Activated T-cell treated with anti-CD3 and anti-CD28 coated beads for 24 hours (primary cell): ENCODE results near the gene CRKL.

Experiments
- DNase-seq: peaks from one replicate; pipeline ENCODE4 v3.0.0-alpha.2; 2020; ENCODE audit warnings: low read depth

The CRKL gene

GRCh38 chr22:20952544-20953341 lies 35.5 kb downstream of the CRKL start:
- no peak for DNase-seq

- no peak for DNase-seq
These were observed 36.1 kb downstream of the CRKL start for GRCh38 chr22:20953342-20953608.

GRCh38 chr22:20953668-20954500 lies 36.7 kb downstream of the CRKL start:
- DNase-seq = no peak

GRCh38 chr22:20955548-20955947 lies 38.3 kb downstream of the CRKL start:
- no peak for DNase-seq

GRCh38 chr22:20956258-20957101 lies 39.3 kb downstream of the CRKL start:
- DNase-seq = no peak

- DNase-seq = no peak
These were observed 40.0 kb downstream of the CRKL start for GRCh38 chr22:20957102-20957682.

- no peak for DNase-seq
These were observed 40.6 kb downstream of the CRKL start for GRCh38 chr22:20957683-20958431.

GRCh38 chr22:20959578-20960461 lies 42.6 kb downstream of the CRKL start:
- DNase-seq = no peak

GRCh38 chr22:20960609-20961008 lies 43.4 kb downstream of the CRKL start:
- no peak for DNase-seq

- no peak for DNase-seq
These were observed 45.3 kb downstream of the CRKL start for GRCh38 chr22:20962491-20962945.

GRCh38 chr22:20963201-20964052 lies 46.2 kb downstream of the CRKL start:
- DNase-seq = no peak

GRCh38 chr22:20964090-20964798 lies 47.0 kb downstream of the CRKL start:
- DNase-seq = no peak

GRCh38 chr22:20964799-20965103 lies 47.5 kb downstream of the CRKL start:
- no peak for DNase-seq

- DNase-seq = no peak
These were observed 48.1 kb downstream of the CRKL start for GRCh38 chr22:20965104-20965887.

- DNase-seq = no peak
These were observed 49.0 kb downstream of the CRKL start for GRCh38 chr22:20965888-20966855.

- no peak for DNase-seq
These were observed 49.9 kb downstream of the CRKL start, which contains the start of gene AIFM3 for GRCh38 chr22:20966883-20967696. TSS of gene AIFM3 (plus strand) at chr22:20967255. CDS start at chr22:20967945, 690 bp downstream.
